NCI-H2107 treated with DMSO at 0.1 percent for 48 hours (cell line): ENCODE data around the gene GLRX.

Source experiments
- DNase-seq: peaks from one replicate; lab custom pipeline; 2025; ENCODE audit not compliant: unreplicated experiment; lab: John Stamatoyannopoulos, UW

The GLRX gene

DNA sequence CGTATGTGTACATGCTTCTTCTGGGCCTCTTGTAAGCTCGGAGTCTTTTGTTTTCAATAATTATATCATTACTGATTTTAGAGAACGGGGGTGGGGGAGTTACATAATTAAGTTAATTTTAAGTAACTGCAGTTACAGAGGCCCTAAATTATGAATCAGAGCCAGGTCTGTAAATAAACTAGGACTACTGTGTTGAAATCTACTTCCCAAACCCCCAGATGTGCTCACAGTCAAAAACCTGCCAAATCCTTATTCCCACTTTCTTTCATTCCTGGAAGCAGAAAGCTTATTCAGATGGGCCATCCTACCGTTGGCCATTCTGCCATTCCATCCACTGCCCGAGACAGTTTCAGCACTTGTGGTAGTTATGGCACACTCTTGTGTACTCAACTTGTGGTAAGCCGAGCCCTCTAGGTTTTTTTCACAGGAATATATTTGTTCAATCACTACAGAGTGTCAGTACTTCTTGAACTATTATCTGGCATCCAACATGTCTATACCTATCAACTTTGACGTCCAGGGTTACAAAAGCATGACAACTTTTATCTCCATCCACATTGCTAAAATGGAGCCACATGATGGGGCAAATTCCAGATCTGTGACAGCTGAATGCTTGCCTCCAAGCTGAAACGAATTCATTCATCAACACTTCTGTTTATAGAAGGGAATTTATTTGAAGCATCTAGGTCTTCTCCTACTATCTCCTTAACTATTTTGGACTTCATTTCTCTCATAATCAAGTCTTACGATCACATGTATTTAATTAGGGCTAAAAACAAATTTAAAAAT, 37.8 kb downstream of the GLRX start:
- no peak for DNase-seq

GRCh38 chr5:95783661-95784060, 38.9 kb downstream of the GLRX start:
- DNase-seq = no peak

- DNase-seq = no peak
These were observed 40.3 kb downstream of the GLRX start for GRCh38 chr5:95782181-95782580.

- peak; percentile 46 for DNase-seq
These were observed 41.4 kb downstream of the GLRX start for GRCh38 chr5:95781101-95781583.

DNA sequence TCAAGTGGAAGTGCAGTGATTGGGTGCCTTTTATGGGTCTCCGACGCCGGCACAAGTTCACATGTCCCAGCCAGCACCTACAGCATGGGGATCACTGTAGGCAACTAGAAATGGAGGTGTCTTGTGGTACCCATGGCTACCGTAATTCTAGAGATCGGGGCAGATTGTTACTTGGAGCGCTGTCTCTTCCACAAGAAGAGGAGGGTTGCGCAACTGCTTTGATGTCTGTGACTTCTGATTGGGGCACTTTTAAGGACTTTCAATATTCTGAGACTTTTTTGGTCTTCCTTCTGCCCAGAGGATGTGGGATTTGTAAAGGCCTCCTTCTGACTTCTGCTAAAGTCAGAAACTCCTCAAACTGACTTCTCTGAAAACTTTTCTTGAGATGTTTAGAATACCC, 41.9 kb downstream of the GLRX start:
- DNase-seq = no peak

GRCh38 chr5:95779611-95780010, 42.9 kb downstream of the GLRX start:
- DNase-seq = no peak

DNA sequence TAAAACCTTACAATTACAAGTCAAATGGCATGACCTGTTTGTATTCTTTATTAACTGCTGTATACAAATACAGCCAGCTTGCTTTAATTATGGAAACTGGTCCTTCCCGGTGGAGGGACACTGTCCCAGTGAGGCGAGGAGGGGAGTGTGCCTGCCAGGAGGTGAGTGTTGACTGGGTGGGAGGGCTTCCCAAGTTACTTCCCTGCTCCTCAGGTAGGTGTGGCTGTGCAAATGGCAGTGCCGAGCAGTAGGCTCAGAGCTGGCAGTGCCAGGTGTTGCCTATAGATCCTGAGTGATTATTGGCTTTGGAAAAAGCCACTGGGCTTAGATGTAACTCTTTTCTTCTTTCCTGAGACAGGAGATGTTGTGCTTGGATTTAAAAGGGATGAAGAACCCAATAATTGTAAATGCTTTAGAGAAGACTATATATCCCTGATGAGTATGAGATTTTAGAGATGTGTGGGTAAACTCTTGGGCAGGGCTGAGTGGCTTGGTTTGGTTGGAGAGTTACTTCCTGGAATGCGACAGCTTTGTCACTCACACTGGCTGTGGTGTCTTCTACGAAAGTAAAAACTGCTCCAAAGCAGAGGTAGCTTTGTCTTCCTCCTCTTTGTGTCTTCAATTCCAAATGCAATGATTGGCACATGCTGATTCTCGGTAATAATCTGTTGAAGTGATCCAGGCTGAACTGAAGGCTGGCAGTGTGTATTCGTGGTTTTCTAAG, 43.7 kb downstream of the GLRX start:
- DNase-seq = no peak

- no peak for DNase-seq
These were observed 45.1 kb downstream of the GLRX start for GRCh38 chr5:95777441-95777840.

- no peak for DNase-seq
These were observed 49.0 kb downstream of the GLRX start for GRCh38 chr5:95773335-95774059.

DNA sequence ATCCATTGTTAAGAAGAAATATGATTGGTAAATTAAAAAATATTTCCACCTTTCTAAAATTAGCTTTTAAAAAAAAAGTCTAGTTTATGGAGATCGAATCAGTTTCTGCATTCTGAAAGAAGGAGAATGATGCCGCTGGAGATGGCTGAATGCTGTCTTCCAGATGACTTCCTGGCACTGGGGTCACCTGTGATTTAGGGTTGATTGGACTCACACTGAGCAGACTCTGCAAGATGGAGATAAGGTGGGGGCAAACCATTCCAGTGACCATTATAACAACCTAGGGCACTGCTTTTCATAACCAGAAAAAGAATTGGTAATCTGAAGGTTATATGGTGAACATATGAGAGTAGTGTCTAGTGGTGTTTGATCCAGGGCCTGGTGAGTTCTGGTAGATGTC, 50.6 kb downstream of the GLRX start:
- DNase-seq = no peak

DNA sequence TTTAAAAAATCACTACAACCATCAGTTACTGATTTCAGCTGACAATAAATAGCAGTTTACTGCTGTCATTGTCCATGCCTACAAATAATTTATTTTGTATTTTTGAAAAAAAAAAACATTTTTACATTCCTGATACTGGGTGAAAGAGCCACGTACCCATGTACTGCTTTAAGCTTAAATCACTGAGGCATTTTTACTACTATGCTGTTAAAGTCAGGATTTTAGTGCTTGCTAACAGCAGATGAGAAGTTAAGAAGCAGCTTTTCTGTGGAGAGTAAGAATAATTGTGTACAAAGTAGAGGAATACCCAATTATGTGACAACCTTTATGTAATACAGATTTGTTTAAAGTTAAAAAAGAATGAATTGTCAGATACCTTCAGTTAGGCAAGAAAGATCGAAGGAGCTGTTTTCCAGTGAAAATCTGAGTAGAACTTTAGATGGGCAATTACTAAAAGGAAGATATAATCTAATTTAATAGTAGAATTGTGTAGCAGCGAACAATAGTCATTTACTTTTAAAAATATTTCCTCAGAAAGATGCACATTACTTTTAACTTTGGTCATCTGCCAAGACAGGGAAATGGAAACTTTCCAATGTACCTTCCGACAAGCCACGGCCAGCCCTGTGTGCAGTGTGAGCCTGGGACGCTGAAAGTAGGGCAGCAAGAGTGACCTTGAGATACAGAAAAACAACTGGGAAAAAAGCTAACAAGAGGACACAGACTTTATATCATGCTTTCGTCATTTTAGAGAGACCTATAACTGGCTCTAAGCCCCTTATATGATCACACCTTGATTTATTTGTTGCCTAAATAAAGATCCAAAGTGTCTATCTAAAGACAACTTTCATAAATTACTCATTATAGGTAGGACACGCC, 51.5 kb downstream of the GLRX start:
- no peak for DNase-seq

DNA sequence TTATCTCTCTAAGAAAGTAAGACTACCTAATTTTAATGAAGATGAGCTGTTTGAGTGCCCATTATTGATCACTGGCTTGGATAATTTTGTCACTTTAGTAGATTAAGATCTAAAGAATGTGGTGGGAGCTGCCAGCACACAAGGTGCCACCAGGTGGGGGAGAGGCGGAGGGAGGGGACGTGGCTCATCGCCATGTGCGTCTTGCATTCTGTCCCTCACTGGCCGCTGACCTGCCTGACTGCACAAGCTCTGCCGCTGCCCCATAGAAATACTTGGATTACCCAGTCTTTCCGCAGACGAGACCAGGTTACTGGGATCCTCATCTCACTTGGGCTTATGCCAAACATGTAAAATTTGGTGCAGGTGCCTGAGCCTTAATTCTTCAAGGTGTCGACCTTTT, 53.8 kb downstream of the GLRX start:
- no peak for DNase-seq

DNA sequence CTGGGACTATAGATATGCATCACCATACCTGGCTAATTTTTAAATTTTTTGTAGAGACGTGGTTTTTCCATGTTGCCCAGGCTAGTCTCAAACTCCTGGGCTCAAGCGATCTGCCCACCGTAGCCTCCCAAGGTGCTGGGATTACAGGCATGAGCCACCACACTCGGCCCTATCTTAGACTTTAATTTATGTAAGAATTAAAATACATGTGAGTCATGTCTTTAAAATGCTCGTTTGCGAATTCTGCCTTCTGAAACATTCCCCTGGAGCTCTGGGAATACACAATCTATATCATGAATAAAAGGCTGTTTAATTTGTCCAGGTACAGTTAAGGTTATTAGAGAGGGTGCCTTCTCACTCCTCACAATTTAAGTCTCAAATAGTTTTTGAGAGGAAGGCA, 58.6 kb downstream of the GLRX start:
- DNase-seq = no peak
